GM19099 (cell line): ENCODE results near the gene TAF8.

ENCODE experiments used
- POLR2A ChIP-seq: IDR thresholded peaks from 3 replicates; pipeline ENCODE4 v1.6.1; 2011; ENCODE audit warnings: low read depth; ENCODE audit not compliant: insufficient read length; ENCODE audit errors: extremely low read depth

The TAF8 gene

GRCh38 chr6:42118162-42119001 is 68.1 kb downstream of the TAF8 start:
- no peak for TF ChIP-seq POLR2A

DNA sequence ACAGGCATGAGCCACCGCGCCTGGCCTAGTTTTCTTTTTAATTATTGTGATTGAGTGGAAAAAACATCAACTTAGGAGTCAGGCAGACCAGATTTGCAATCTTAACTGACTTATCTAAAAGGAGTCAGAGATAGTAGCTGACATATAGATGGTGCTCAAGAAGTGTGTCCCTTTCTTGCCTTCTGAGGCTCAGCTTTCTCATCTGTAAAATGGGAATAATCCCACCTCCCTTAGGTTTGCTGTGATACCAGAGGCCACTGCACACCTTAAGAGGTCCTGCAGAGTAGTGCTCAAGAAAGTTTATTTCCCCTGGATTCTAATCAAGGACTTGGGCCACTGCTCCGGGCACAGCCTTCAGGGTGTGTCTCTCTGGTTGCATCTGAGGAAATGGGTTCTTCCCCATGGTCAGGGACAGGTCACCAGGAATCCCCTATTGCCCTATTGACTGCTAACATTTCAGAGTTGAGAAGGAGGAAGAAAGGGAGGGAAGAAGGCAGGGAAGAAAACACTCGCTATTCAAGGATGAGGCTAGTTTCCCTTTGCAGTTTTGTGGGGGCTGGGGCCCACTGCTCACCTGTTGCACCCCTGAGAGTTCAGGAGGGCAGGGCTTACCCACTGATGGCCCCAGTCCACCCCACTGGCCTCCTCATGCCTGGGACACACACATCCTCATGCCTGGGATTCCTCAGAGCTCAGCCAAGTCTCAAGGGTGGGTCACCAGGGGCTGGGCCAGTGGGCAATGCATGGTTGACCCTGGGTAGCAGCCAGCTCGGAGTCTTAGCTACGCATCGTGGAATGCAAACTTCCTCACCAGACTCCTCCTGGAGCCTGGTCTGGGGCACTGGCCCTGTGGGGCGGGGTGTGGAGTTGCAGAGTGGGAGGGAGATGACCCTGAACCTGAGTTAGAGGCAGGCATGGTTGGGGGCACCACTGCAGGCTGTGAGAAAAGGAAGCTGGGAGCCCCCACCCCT is 70.9 kb downstream of the TAF8 start:
- TF ChIP-seq POLR2A, result no peak

- no peak for TF ChIP-seq POLR2A
These were observed 73.2 kb downstream of the TAF8 start for GRCh38 chr6:42123379-42124103.

- no peak for TF ChIP-seq POLR2A
These were observed 74.0 kb downstream of the TAF8 start for GRCh38 chr6:42124223-42124836.

DNA sequence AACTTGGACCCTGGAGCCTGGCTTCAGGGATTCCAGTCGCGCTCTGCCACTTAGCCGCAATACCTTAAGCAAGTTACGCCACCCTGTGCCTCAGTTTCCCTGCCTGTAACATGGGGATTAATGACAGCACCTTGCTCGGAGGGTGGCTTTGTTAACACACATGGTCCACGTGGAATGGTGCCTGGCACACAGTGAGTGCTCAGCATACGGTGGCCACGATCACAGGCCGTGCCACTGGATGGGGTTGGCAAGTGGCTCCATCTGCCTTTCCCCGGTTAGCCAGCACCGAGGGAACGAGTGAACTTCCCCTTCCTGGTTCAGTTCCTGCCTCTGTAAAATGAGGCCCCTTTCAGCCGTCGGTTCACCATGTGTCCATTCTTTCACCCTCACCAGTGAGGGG is 74.9 kb downstream of the TAF8 start:
- no peak for TF ChIP-seq POLR2A

DNA sequence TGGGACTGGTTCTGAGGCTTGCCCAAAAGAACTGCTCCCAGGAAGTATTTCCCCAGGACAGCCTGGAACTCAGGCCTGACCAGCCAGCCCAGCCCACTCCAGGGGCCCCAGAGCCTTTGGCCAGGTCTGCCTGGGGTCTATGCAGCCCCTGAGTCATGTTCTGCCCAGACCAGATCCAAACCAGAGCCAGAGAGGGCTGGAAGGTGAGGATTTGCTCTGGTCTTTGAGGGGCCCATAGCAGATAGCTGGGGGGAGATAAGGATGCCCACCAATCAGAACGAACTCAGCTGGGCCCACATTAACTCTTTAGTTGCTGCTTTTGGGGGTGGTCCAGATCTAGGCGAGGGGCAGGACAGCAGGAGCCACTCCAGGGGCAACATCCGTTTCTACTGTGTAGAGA is 75.3 kb downstream of the TAF8 start:
- no peak for TF ChIP-seq POLR2A

GRCh38 chr6:42128460-42129359 is 78.4 kb downstream of the TAF8 start:
- no peak for TF ChIP-seq POLR2A

GRCh38 chr6:42129360-42129676 is 79.0 kb downstream of the TAF8 start:
- no peak for TF ChIP-seq POLR2A

- TF ChIP-seq POLR2A, result no peak
These were observed 81.2 kb downstream of the TAF8 start for GRCh38 chr6:42131531-42131930.

DNA sequence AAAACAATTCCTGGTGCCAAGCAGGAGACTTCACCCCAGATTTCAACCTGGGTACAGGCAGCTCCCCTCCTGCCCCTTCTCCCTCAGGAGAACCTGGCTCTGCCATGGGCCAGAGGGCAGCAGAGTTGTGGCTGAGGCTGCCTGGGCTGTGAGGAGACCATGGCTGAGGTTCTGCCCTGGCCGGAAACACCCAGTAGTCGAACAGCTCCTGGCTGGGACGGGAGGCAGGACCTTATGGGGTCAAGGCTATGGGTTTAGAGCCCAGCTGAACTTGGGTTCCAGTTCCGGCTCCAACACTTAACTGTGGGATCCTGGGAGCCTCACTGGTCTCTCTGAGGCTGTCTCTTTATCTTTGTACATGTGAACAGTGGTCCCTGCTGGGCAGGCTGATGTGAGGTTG is 83.6 kb downstream of the TAF8 start:
- TF ChIP-seq POLR2A, result no peak

GRCh38 chr6:42135161-42135560 is 84.8 kb downstream of the TAF8 start:
- no peak for TF ChIP-seq POLR2A

DNA sequence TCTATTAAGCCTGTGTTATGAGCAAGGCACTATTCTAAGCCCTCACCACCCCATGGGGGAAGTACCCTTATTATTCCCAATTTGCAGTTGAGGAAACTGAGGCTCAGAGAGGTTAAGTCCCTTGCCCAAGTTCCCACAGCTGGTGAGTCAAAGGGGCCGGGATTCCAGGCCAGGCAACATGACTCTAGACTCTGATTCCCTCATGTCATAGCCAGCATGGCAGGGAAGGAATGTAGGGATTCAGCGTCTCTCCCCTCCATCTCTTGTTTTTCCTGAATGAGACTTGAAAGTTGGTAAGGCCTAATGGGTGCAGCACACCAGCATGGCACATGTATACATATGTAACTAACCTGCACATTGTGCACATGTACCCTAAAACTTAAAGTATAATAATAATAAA is 85.4 kb downstream of the TAF8 start:
- TF ChIP-seq POLR2A, result no peak

DNA sequence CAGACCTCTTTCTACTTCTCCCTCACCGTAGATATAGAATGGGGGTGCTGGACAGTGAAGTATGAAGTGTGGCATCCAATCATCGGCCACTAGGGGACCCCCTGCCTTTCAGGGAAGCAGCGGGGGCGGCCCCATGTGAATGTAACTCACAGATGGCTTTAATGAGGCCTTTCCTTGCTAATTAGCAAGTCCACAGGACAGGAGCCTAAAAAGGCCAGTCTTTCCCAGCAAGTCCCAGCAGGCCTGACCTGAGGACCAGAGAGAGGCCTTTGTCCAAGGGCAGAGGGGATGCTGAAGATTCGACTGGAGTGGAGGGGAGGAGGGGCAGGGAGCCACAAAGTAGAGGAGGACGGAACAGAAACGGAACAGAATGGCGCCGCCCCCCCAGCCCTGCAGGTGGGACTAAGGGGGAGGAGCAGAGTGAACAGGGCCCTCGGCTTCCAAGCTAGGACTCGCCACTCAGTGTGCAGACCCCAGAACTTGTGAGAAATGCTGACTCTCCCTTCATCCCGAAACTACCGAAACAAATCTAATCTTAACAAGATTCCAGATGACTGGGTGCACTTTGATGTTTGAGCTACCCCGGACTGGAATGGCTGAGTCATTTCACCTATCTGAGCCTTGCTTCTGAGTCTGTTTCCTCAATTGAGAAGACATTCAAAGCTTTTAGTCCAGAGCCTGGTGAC is 86.3 kb downstream of the TAF8 start:
- no peak for TF ChIP-seq POLR2A
